GM19372 (cell line): ENCODE measurements around the gene TP53RK.

Experiments used
- ATAC-seq: cut with Tn5 transposase; IDR thresholded peaks from one replicate; pipeline ENCODE4 v1.9.1; 2021; ENCODE audit warnings: mild to moderate bottlenecking, low read depth, moderate library complexity; ENCODE audit not compliant: unreplicated experiment

TP53RK gene

GRCh38 chr20:46708172-46708860 is 19.1 kb upstream of the TP53RK start:
- ATAC-seq: no peak

DNA sequence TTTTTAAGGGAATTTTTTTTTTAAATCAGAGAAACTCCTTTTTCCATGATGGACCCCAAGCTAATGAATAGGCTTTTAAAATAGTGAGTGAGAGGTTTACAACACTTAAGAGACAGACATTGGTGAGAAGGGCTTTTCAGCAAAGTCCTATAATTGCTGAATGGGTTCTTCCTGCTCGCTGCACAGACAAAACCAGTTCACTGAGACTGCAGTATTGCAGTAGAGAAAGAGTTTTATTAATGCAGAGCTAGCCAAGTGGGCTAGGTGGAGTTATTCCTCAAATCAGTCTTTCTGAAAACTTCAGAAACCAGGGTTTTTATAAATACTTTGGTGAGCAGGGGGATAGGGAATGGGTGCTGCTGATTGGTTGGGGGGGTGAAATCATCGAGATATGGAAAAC is 17.0 kb upstream of the TP53RK start:
- no peak for ATAC-seq

DNA sequence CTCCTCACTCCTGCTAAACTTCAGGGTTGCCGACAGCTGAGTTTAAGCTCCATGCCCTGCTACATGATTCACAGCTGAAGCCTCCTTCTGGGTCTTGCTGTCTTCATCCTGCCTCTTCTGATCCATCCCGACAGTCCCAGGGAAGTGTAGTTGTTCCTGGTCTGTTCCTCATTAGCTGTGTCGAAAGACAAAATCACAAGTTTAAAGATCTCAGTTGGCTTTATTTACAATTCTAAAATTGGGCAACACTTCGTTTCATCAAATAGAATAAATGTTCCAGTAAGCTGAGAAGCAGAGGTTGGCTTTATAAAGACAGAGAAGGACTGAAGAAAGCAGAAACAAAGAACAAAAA is 16.1 kb upstream of the TP53RK start:
- ATAC-seq: no peak

GRCh38 chr20:46704714-46705377 is 15.6 kb upstream of the TP53RK start:
- no peak for ATAC-seq

GRCh38 chr20:46703435-46703834 is 14.2 kb upstream of the TP53RK start:
- no peak for ATAC-seq

DNA sequence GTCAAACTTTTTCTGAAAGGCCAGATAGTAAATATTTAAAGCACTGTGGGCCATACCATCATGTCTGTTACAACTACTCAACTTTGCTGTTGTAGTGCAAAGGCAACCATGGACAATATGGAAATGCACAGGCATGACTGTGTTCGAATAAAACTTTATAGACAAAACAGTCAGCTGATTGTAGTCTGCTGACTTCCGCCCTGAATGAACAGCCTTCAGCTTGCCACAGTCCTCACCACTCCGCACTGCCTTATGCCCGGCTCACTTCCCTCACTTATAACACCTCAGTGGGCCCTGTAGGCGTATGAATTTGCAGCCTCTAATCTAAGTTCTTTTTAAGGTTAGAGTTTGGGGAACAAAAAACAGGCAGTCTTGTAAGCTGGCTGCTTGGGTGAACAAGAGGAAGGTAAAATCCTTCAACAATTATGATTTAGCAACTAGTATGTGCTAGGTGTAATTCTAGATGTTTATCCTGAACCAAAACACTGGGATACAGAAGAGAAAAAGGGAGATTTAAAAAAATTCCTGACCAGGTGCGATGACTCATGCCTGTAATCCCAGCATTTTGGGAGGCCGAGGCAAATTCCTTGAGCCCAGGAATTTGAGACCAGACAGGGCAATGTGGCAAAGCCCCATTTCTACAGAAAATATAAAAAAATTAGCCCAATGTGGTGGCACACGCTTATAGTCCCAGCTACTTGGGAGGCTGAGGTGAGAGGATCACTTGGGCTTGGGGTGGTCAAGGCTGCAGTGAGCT is 13.4 kb upstream of the TP53RK start:
- ATAC-seq: no peak

DNA sequence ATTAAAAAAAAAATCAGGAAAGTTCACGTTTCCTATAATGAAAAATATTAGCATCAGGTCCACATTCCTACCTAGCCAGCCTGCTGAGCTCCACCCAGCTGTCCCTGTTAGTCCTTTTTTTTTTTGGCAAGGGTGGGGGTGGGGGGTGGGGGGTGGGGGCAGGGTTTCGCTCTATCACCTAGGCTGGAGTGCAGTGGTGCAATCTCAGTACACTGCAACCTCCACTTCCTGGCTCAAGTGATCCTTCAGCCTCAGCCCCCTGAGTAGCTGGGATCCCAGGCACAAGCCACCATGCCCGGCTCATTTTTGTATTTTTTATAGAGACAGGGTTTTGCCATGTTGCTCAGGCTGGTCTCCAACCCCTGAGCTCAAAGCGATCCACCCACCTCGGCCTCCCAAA is 12.7 kb upstream of the TP53RK start:
- ATAC-seq: no peak

DNA sequence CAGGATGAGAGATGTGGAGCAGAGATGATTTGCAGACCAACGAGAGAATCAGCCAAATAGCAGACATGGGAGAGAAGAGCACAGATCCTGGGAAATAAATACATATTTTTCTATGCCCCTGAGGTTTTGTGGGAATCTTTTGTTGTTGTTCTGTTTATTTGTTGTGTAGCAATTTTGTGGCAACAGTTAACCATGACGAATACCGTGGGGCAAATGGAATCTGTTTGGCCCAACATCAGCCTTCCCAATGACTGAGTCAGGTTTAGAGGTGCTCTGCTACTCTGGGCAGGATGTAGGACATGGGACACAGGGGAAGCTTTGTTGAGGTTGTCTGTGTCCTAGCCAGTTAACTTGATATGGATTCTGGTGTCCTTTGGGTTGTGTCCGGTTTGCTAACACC is 12.3 kb upstream of the TP53RK start:
- no peak for ATAC-seq

DNA sequence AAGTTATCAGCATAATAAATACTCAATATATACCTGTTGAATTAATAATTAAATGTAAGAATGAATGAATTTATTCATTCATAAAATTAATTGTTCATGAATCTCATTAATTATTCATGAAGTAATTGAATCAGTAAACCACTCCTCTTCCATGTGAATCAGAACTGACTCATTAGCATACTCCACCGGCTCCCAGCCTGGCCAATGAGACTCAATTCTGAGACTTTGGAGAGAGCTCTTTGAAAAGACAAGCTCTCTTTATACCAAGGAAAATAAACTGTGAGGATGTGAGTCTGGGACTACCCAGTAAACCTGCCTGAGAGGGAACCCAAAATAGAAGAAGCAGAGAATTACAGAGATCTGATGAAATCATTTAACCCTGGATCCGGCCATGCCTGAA is 11.8 kb upstream of the TP53RK start:
- ATAC-seq: no peak

GRCh38 chr20:46700481-46700880 is 11.2 kb upstream of the TP53RK start:
- no peak for ATAC-seq

- no peak for ATAC-seq
Measured at GRCh38 chr20:46699651-46700359, 10.6 kb upstream of the TP53RK start.

- ATAC-seq: no peak
Measured at GRCh38 chr20:46698788-46699187, 9.5 kb upstream of the TP53RK start.

DNA sequence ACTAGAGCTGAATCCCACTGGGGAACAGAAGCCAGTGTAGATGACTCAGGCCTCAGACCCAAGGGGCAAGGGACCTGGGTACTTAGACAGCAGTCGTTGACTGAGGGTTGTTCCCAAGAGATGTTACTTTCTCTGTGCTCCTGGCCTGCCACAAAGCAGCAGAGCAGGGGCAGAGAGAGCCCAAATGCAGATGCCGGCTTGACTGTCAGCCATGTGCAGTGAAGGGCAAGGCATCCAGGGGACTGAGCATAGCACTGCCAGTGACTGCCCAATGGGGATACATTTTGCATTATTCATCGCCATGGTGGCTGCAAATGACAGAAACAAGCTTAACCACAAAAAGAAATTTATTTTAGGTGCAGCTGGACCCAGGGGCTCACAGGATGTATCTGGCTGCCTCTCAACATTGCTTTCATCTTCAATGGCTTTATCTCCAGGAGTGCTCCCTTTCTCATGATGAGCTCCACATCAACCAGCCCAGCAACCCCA is 7.6 kb upstream of the TP53RK start:
- ATAC-seq: no peak

DNA sequence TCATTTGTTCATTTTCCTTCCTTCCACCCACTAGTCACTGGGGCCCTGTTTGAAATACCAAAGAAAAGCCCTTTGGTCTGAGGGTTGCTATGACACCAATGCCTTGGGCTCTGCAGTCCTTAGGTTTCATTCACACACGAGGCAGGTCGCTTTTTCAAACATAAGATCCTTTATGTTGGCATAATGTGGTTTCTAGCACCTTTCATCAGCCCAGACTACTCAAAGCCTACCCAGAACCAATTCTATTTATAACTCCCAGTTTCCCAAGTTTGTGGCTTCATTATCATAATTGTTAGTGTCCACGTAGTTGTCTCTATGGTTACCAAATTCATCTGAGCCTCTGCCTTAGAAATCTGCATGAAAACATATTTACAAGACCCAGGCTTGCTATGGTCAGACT is 6.6 kb upstream of the TP53RK start:
- no peak for ATAC-seq

DNA sequence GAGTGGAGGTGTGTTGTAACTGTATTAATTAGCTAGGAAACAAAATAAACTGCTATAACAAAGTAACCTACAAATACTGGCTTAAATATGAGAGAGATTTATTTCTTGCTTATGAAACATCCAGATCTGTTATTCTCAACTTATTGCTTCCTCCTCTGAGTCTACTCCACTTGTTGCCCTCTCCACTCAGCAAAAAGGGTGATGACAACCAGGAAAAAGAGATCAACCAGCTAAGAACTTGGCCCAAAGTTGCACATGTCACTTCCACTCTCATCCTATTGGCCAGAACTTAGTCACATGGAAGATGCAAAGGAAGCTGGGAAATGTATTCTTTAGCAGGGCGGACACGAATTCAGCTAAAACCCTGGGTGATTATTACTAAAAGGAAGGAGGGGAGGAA is 5.2 kb upstream of the TP53RK start:
- ATAC-seq: no peak

GRCh38 chr20:46691196-46691595 is 2.0 kb upstream of the TP53RK start:
- ATAC-seq: no peak

GRCh38 chr20:46690219-46691106 is 1.2 kb upstream of the TP53RK start:
- ATAC-seq: no peak

DNA sequence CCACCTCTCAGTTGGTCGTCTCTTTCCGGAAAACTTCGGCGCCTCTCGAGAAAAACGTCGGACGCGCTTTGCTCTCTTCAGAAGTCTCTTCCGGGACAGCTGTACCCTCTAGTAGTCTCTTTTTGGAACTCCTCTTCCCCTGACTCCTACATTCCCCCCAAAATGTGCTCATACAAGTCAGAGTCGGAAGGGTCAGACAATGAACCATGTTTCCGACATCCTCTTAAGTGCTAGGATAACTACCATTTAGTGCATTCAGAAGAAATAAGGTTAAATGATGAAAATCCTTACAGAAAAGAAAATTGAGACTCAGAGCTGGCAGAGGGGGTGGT is 476 bp upstream of the TP53RK start:
- ATAC-seq: no peak

DNA sequence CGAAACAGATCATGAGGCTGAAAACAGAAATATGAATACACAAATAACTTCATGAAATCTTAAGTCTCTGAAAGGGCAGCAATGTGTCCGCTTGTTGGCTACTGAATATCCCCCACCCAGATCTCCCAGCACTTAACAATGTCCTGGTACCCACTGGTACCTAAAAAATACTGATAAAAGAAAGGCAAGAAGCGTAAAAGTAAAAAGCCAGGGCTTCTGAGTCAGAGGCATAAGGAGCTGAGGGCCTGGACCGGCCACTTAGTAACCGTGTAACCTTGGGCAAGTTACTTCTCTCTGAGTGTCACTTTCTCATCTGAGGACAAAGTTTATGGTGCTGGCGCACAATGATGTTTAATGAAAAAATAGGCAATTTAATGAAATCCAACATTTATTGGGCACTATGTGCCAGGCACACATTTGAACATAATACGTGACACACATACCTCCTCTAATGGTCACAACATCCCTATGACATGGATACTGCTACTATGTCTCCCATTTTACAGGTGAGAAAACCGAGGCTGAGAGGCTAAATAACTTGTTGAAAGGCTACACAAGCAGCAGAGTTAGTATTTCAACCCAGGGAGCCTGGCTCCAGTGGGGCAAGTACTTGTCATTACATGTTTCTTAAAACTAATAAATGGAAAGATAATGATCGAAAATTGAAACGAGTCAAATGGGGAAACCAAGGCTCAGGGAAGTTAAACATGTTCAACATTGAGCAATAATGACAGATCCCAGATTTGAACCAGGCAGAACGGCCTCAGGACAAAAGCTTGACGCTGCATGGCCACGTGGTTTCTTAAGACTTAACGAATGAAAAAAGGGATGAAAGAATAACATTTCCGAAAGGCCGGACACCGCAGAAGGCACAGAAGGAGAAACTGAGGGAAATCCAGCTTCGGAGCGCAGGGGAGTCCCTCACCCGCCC is 828 bp downstream of the TP53RK start:
- no peak for ATAC-seq
